Inferior parietal cortex (tissue), 1 donor: ENCODE measurements around the gene IL27RA.

Experiments used
- DNase-seq: peaks from one replicate; pipeline ENCODE4 v3.0.0-alpha.2; 2016; ENCODE audit errors: extremely low spot score

IL27RA gene

GRCh38 chr19:14058182-14059092 lies 26.9 kb downstream of the IL27RA start:
- DNase-seq = no peak

- DNase-seq = no peak
These were observed 27.5 kb downstream of the IL27RA start for GRCh38 chr19:14059093-14059480.

- no peak for DNase-seq
These were observed 28.1 kb downstream of the IL27RA start for GRCh38 chr19:14059652-14060155.

- no peak for DNase-seq
These were observed 29.7 kb downstream of the IL27RA start for GRCh38 chr19:14061081-14061749.

GRCh38 chr19:14061751-14062557 lies 30.4 kb downstream of the IL27RA start, which contains the start of gene PALM3:
PALM3 (minus strand) TSS chr19:14062076; CDS start chr19:14061980, 96 bp downstream.
- DNase-seq = no peak

- DNase-seq = no peak
These were observed 30.9 kb downstream of the IL27RA start for GRCh38 chr19:14062558-14062855.

- no peak for DNase-seq
These were observed 31.5 kb downstream of the IL27RA start for GRCh38 chr19:14063105-14063504.

- DNase-seq = no peak
These were observed 34.6 kb downstream of the IL27RA start for GRCh38 chr19:14066134-14066533.

- DNase-seq = no peak
These were observed 38.9 kb downstream of the IL27RA start for GRCh38 chr19:14070268-14071050.

- DNase-seq = peak; percentile 25
These were observed 41.1 kb downstream of the IL27RA start, which contains the start of gene MISP3 for GRCh38 chr19:14072535-14073260. MISP3 (plus strand) TSS chr19:14072786; CDS start chr19:14073310, 524 bp downstream.

- DNase-seq = peak; percentile 50
These were observed 41.8 kb downstream of the IL27RA start for GRCh38 chr19:14073261-14073924.

- DNase-seq = peak; percentile 45
These were observed 42.6 kb downstream of the IL27RA start for GRCh38 chr19:14073925-14074838.

GRCh38 chr19:14078411-14078810 lies 46.8 kb downstream of the IL27RA start:
- DNase-seq = no peak

- DNase-seq = peak; percentile 100
These were observed 49.6 kb downstream of the IL27RA start for GRCh38 chr19:14080887-14081796.

GRCh38 chr19:14081797-14082674 lies 50.5 kb downstream of the IL27RA start:
- DNase-seq = no peak

GRCh38 chr19:14082675-14082960 lies 51.1 kb downstream of the IL27RA start:
- no peak for DNase-seq
